NK-92 treated with Interleukin-12 subunit alpha and Interleukin-12 subunit beta, amount 100 ng/mL, for 24 hours (cell line): ENCODE measurements around the gene HDHD3.

Experiments used
- DNase-seq: peaks from one replicate; lab custom pipeline; 2025; lab: John Stamatoyannopoulos, UW

The HDHD3 gene

DNA sequence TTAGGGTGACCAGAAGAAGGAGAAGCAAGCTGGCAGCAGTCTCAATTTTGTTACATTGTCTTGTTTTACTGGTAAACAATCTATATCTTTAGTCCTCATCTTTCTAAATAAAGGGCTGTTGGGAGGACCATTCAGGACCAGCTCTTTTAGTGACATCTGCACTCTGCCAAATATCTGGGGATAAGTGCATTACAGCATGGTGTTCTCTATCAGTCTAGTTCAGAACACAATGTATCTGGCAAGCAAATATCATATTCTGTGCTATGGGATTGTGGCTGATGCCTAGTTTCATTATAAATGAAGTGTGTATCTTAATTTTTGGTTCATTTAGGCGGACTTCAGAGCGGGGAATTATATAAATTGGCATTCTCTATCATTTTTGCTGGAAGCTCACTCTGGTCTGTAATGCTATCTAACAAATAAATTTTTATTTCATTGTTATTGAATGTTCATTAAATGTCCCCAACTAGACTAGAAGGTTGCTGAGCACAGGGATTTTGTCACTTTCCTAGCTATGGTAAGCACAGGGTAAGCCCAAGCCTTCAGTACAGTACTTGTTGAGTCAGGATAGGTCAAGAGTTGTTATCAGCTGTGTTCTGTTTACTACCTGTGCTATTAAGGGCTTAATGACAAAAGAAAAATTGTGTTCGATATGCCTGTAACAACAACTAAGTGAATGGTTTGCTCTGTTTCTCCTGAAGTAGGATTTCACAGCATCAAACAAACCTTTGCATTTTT is 48.6 kb downstream of the HDHD3 start:
- no peak for DNase-seq

DNA sequence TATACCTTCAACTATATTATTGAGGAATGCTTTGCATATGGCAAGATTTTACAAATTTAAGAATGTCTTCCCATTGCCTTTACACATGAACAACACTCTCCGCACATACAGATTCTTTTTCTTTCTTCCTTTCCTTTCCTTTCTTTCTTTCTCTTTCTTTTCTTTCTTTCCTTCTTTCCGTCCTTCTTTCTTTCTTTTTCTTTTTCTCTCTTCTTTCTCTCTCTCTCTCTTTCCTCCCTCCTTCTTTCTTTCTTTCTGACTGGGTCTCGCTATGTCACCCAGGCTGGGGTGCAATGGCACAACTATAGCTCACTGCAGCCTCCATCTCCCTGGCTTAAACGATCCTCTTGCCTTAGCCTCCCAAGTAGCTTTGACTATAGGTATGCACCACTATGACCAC is 50.6 kb downstream of the HDHD3 start:
- no peak for DNase-seq
